Lung microvascular endothelial cell (primary cell): ENCODE data around the gene RTP2. TPM values are rescaled to one million over a fixed set of nuclear protein-coding genes. Genes with fewer than 3 reads are reported as not detected.

Source experiments
- DNase-seq, 2 donors: peaks; one replicate each; pipeline versions ENCODE4 v3.0.0 to v3.0.0-alpha.2; 2010; ENCODE audit warnings: low read depth in 2 of 2
- total RNA-seq: library from RNA; depleted of rRNA; stranded (reverse); fragments of >200 nt; gene quantifications from 2 replicates; pipeline ENCODE4 v1.2.1, GENCODE V29; 2014

Gene RTP2
- total RNA-seq, 1 donor from 2014 or later: not detected

DNA sequence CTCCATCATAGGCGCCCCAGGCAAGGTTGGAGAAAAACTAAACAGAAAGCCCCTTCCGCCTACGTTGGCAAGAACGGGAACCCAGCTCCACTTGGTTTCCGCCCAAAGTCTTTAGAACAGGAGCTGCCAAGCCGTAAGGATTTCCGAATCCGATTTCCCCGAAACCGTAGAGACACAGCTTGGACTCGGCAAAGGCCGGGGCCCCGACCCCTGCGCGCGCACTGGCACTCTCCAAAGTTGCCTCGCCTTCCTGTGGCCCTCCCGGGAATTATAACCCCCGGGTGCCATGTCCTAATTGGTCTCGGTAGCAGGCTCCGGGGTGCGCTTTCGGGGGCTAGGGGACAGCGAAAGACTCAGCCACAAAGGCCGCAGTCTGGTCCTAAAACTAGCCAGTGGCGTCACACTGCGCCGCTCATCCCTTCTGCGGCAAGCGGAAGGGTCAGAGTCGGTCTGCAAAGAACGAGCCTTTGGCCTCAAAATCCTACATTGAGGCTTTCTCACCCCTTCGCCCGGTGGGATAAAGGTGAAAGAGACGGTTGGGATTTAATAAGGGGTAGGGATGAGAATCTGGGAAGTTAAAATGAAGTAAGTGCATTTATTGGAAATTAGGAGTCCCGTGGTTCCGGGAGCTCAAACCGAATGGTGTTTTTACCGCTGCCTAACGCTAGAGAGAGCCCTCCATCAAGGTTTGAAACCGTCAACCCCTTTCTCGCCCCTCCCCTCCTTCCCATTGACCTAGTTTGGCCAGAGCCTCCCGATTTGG lies 36.2 kb upstream of the RTP2 start:
- DNase-seq: peak; percentile 85 to 89

DNA sequence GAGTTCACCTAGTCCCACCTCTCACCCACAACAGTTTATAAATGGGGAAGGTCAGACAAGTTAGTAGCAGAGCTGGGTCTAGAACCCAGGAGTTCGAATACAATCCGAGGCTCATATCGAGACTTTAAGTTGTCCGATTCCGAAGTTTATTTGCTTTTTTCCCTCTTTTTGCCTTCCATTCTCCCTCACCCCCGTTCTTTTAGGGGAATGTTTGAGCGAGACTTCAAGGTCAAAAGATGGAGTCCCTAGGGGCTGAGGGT lies 35.6 kb upstream of the RTP2 start:
- no peak for DNase-seq

- peak; percentile 81 to 85 for DNase-seq
Measured at GRCh38 chr3:187737368-187738070, 35.2 kb upstream of the RTP2 start.

DNA sequence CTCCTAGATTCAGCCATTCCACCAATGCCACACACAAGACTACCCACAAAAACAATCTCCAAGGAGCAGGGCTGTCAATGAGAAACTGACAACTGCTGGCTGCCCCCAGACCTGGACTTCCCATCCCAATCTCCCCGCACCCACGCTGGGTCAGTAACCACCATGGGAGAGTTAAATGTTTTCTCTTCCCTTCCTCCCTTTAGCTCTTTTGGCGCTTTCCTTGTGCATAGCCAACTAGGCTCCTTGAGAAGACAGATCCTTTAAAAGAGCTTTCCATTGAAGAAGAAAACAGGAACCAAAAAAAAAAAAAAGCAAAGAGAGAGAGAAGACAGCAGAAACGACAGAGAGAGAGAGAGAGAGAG lies 34.6 kb upstream of the RTP2 start:
- DNase-seq: no peak

DNA sequence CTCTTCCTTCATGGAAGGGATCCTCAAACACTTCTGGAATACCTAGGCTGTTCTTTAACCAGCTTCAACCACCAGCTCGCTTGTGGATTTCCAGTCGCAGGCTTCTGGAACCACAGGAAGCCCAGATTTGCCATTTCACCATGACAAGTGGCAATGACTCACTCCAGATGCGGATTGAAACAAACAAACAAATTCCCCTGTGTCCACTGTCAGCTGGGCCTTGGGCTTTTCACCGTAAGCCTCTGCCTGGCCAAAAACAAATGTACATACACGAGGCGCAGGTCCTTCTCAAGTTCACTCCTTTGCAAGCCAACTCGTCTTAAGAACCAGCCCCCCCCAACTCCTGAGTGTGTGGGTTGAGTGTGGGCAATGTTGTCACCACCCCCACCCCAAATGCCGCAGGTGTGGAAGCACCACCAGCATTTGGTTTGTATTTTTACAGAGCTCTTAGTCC lies 34.1 kb upstream of the RTP2 start:
- peak; percentile 29 to 67 for DNase-seq

DNA sequence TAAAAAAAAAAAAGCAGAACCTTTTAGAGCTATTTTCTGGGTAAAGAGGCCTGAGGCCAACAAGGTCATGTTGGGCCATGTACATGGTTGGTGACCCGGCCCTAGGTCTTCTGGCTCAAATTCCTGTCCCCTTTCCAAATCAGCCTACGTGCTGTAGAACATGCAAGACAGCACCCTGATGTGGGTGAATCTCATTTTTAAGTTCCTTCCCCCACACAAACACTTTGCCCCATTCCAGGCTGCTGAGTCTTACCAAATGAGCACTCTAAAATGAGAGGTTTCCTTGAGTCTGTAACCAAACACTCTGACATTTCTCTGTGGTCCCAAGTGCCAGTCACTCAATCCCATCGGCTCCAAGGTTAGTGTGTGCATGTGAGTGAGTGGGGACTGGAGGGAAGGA lies 33.5 kb upstream of the RTP2 start:
- no peak for DNase-seq

GRCh38 chr3:187735383-187735782 lies 33.0 kb upstream of the RTP2 start:
- no peak for DNase-seq

DNA sequence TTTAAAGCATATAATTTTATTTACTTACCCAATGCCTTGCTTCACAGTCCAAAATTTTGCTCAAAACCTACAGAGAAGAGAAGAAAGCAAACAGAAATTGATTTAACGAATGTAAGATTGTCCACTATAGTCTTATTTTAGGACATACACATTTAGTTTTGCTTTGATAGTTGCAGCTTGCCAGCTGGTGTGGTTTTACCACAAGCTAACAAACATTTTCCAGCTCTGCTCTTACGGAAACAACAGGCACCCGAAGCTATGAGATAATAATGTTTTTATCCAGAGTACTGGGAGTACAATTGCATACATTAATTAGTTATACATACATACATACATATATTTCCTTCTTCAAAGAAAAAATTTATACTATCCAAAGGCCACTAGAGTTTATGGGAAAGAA lies 32.5 kb upstream of the RTP2 start:
- DNase-seq: no peak

- no peak for DNase-seq
Measured at GRCh38 chr3:187733371-187733770, 31.0 kb upstream of the RTP2 start.

- no peak for DNase-seq
Measured at GRCh38 chr3:187729598-187729997, 27.2 kb upstream of the RTP2 start.

- DNase-seq: no peak
Measured at GRCh38 chr3:187728940-187729583, 26.7 kb upstream of the RTP2 start.

DNA sequence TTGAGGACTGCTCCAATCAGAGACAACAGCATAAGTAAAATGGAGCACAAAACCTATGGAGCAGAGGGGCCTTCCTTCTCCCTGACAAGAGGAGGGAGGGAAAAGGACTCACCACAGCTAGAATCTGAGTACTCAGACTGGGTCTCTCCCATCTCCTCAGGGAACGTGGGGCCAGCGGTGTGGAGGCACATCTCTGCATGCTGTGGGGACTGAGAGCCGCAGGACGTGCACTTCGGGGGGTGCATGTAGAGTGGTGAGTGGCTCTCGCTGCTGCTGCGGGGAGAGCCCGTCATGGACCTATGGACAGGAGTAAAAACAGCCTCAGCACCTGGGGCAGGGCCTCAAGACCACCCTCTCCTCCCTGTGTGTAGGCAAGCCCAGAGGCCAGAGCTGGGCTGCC lies 25.9 kb upstream of the RTP2 start:
- DNase-seq: no peak

DNA sequence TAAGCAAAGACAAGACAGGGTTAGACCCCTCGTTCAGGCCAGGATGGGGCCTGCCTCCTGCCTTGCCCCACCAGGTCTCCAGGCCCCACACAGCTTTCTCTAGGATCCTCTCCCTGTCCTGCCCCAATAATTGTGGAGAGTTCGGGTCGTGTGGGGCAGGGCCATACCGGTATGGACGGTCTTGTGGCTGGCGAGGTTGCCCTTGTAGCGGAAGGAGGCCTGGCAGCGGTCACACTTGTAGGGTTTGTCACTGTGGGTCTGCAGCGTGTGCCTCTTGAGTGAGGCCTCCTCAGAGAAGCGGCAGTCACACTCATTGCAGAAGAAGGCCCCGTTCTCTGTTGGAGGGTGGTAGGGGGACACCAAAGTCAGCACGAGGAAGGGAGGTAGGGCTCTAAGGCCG lies 24.2 kb upstream of the RTP2 start:
- no peak for DNase-seq

DNA sequence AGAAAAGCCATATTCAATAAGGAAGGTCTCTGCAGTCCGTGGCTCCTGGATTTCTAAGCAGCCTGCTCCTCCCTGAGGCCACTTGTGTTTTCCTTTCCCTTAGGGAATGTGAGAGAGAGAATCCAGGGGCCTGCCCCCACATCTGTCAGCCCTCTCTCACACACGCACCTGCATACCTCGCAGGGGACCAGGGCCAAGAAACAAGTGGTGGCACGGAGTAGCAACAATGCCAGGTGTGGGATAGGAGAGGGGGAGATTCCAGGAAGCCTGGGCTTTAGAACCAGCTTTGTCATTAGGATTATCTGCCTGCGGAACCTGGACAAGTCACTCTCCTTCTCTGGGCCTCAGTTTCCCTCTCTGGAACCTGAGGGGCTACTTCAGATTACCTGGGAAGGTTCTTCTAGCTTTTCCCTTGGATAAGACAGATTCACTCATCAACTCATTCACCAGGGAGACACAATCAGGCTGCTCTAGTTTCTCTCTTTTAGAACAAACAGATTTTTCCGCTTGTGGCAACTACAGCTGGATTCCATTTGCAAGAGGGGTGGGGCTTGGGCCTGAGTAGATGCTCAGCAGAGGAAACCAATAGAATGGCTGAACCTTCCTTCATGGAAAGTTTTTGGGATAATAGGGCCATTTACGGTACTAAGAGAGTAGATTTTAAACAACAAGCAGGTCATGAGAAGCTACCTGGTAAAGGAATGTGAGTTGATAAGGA lies 23.5 kb upstream of the RTP2 start:
- peak in 1 of 2 donors; percentile 22 for DNase-seq

- no peak for DNase-seq
Measured at GRCh38 chr3:187725224-187725623, 22.9 kb upstream of the RTP2 start.

DNA sequence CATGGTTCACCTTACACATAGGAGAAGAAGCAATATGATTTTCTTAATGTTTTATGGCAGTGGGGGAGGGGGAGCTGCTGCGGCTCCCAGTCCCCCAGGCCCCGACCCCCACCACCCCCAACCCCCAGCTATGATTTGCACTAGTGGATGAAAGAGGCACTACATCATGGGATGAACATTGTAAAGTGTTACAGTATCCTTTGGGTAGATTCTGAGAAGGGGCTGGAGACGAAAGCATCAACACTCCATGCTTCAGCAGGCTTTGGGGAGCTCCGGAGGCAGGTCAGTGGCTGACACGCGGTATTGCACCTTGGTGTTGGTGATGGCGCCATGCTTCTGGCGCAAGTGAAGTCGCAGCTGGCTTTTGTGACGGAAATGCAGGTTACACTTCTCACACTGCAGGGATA lies 19.9 kb upstream of the RTP2 start:
- no peak for DNase-seq

DNA sequence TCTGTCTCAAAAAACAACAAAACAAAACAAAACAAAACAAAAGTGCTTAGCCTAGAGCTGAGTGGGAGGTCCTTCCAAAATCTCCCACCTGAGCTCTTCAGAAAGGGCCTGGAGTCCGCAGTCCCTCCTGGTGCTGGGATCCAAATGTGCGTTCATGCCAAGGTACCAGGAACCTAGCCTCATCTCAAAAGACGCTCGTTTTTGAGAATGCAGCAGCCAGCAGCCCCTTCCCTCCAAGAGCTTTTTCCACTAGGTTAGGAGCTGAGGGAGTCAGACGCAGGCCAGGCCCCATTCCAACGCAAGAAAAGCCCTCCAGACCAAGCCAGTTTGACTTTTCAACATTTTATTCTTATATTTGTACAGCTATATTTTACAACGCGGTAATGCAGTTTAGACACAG lies 18.7 kb upstream of the RTP2 start:
- DNase-seq: no peak

- DNase-seq: no peak
Measured at GRCh38 chr3:187720337-187720670, 17.9 kb upstream of the RTP2 start.

DNA sequence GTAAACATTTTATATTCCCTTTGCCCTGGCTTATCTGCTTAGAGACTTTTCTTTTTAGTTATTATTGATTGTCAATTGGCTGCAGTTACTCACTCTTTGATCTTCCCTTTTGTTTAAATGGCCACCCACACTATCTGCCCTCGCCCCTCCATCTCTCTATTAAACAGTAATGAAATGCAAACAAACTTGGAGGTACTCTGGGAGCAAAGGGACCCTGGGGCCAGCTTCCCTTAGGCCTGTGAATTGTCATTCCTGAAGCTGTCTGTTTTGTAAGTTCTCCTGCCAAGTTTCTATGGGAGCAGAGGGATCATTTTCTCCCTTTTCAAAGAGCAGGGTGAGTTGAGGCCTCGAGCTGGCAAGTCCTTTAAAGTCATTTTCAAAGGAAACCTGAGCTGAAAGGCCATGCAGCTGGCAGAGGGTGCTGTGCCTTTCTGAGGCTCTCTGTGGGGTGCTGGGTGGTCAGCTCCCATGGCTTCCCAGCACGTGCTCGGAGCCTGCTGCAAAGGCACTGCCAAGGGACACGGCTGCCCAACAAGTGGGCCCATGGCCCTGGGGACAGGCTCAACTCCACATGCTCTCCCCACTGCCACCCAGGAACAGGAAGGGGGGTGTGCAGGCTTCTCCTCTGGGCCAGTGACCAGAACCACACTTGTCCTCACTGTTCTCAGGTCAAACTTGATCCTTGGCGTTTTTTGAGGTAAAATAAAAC lies 17.4 kb upstream of the RTP2 start:
- DNase-seq: no peak

GRCh38 chr3:187718802-187719201 lies 16.4 kb upstream of the RTP2 start:
- DNase-seq: no peak

DNA sequence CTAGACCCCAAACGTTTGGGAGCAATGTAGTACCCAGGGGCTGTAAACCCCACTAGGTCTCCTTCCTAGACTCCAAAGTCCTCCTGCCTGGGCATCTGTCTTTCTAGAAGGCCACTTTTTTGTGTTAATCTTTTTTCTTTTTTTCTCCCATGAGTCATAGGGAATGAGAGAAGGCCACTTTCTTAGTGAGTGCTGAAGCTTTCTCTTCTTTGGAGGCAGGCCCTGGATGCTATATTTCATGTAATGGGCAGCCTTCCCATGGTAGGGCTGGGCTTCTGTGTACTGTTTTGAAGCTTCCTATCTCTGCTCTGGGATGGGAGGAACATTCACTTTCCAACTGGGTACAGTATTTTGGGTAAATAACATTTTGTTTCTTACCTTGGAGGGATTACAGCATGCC lies 15.2 kb upstream of the RTP2 start:
- no peak for DNase-seq
